Lower leg skin (tissue), 3 donors: ENCODE data around the gene HOPX.

Experiments
- CTCF ChIP-seq, 3 donors: fragments of 450-650 bp; IDR thresholded peaks; one replicate each; pipeline ENCODE4 v1.5.1; 2016; ENCODE audit warnings: antibody characterized with exemption in 3 of 3, mild to moderate bottlenecking in 3 of 3, moderate library complexity in 2 of 3
- POLR2A ChIP-seq, 2 donors: fragments of 450-650 bp; IDR thresholded peaks; one replicate each; pipeline ENCODE4 v1.6.1; 2016 to 2017; ENCODE audit warnings: antibody characterized with exemption in 2 of 2, mild to moderate bottlenecking in 1 of 2, moderate library complexity in 1 of 2

- TF ChIP-seq CTCF (IDR thresholded peaks at IDR 0.05) (no peak), POLR2A (IDR thresholded peaks at IDR 0.05) (no peak)
Observed at GRCh38 chr4:56657818-56658217, 23.3 kb downstream of the HOPX start.
